Colonic mucosa (tissue), 4 donors: ENCODE measurements around the gene DPP10. TPM values are rescaled to one million over a fixed set of nuclear protein-coding genes. Genes with fewer than 3 reads are reported as not detected.

Experiments
- DNase-seq: peaks from one replicate; pipeline ENCODE4 v3.0.0-alpha.2; 2020
- H3K27ac ChIP-seq: fragments of 200-600 bp; one replicate; pipeline ENCODE4 v1.8.0; 2021
- H3K27me3 ChIP-seq: fragments of 200-600 bp; one replicate; pipeline ENCODE4 v1.8.0; 2021
- H3K36me3 ChIP-seq: fragments of 200-600 bp; one replicate; pipeline ENCODE4 v1.8.0; 2021
- H3K4me1 ChIP-seq: fragments of 200-600 bp; one replicate; pipeline ENCODE4 v1.8.0; 2021; ENCODE audit warnings: mild to moderate bottlenecking
- H3K4me3 ChIP-seq: fragments of 200-600 bp; one replicate; pipeline ENCODE4 v1.8.0; 2021
- H3K9ac ChIP-seq, 2 donors: one replicate each; pipeline ENCODE4 v1.7.0; 2013; ENCODE audit warnings: control low read depth in 2 of 2, low read depth in 2 of 2, low read length in 2 of 2
- H3K9me3 ChIP-seq: fragments of 200-600 bp; one replicate; pipeline ENCODE4 v1.8.0; 2021
- intact Hi-C: fragments of 100-400 bp; cut with DNase I; formaldehyde crosslinking; loops from one replicate; pipeline ENCODE4 v1.14.1; 2022
- total RNA-seq, 2 donors: library from RNA; stranded (reverse); fragmentation: NEBNext Ultra II Directional in 1 of 2; extraction: Animal tissue kit (Norgen Biotek cat#: 25700) in 1 of 2; gene quantifications; one replicate each; pipeline ENCODE4 v1.2.1, GENCODE V29; 2021
- TF ChIP-seq, protein P1 (sequence below): fragments of 200-600 bp; IDR thresholded peaks from one replicate; pipeline ENCODE4 v1.8.0; 2022; ENCODE audit warnings: antibody characterized with exemption, mild to moderate bottlenecking
- donor health status: healthy.
- donor health status: DM: no; HTN: no; CAD: no.
- donor health status: DM: no; HTN: no; CAD: no.

DPP10 gene
- total RNA-seq, 2 donors from 2014 or later = 6.0 to 8.1 TPM

DNA sequence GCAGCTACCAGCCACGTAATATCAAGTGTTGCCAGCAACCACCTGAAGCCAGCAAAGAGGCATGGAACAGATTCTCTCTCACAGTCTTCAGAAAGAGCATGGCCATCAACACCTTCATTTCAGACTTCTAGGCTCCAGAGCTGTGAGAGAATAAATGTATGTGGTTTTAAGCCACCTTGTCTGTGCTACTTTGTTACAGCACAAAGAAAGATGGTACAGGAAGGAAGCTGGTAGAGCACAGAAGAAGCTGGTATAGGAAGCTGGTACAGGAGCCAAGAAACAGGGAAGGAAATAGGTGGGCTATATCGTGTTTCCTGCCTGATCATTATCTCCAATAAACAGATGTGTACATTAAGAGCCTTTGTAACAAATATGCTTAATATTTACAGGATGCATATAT, 217.4 kb downstream of the DPP10 start:
- Histone ChIP-seq H3K27me3 (no peaks in the 10 kb centered on the region), H3K4me3 (no peak overlapping the region), H3K9ac (no peak overlapping the region), H3K36me3 (no peaks in the 10 kb centered on the region), H3K27ac (no peak overlapping the region), H3K4me1 (no peaks in the 10 kb centered on the region), H3K9me3 (no peaks in the 10 kb centered on the region)
- no peak for DNase-seq
- TF ChIP-seq, protein P1, sequence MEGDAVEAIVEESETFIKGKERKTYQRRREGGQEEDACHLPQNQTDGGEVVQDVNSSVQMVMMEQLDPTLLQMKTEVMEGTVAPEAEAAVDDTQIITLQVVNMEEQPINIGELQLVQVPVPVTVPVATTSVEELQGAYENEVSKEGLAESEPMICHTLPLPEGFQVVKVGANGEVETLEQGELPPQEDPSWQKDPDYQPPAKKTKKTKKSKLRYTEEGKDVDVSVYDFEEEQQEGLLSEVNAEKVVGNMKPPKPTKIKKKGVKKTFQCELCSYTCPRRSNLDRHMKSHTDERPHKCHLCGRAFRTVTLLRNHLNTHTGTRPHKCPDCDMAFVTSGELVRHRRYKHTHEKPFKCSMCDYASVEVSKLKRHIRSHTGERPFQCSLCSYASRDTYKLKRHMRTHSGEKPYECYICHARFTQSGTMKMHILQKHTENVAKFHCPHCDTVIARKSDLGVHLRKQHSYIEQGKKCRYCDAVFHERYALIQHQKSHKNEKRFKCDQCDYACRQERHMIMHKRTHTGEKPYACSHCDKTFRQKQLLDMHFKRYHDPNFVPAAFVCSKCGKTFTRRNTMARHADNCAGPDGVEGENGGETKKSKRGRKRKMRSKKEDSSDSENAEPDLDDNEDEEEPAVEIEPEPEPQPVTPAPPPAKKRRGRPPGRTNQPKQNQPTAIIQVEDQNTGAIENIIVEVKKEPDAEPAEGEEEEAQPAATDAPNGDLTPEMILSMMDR = no peak
- intact Hi-C loops = no loop called here

DNA sequence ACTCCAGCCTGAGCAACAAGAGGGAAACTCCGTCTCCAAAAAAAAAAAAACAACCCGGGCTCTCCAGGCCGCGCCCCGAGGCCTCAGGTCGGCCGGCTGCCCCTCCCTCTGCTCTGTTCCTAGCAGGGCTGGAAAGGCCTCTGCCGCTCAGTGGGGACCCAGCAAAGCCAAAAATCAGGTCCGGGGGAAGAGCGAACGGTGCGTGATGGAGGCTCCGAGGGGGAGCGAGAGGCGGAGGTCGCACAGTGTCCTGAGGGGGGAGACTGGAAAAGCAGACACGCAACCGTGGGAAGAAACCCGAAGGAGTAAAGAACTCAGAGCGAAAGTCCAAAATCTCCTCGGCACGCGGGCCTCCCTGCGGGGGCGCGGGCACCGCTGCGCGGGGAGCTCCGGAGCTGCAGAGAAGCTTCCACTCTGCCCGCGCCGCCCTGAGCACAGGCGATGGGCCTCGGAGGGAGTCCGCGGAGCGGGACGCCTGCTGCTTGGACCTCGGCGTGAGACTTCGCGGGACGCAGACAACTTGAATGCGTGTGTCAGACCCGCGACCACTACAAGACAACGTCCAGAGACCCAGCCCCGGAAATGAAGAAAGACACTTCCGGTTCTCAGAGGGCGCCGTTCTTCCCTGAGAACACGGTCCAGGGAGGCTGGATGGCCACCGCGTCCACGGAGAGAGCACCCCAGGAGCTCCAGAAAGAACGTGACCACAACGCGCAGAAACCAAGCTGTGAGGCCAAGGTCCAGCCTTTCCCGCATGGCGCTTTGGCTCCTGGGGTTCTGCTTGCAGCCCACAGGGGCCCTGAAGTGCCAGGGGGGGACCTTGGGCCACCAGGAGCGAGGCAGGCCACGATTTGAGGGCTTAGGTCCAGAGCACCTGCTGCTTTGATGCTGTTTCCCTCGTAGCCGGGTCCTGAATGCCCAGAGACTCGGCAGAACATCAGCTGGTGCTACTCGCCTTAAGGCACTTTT, 219.8 kb downstream of the DPP10 start:
- no peak overlapping the region for H3K27ac ChIP-seq
- peak; percentile 19 for DNase-seq
- H3K36me3 ChIP-seq = no peaks in the 10 kb centered on the region
- no peaks in the 10 kb centered on the region for H3K4me1 ChIP-seq
- intact Hi-C loops = no loop called here
- peak overlapping the region; percentile 38 for H3K4me3 ChIP-seq
- H3K9ac ChIP-seq = no peak overlapping the region
- TF ChIP-seq, protein P1 = no peak
- no peaks in the 10 kb centered on the region for H3K27me3 ChIP-seq
- no peaks in the 10 kb centered on the region for H3K9me3 ChIP-seq

DNA sequence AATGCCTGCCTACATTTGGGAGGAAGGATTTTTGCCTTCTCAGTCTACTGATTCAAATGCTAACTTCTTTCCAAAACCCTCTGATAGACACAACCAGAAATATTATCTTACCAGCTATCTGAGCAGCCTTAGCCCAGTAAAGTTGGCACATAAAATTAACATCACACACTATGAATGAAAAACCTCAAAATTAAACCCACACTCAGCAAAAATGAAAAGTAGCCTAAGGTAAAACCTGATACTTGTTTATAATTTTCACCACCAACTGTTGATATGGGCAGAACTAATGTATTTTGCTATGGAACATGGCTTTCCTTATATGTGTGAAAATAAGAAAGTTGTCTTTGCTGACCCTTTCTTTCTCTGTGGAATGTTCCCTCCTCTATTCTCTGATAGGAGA, 226.0 kb downstream of the DPP10 start:
- no peak for DNase-seq
- no peaks in the 10 kb centered on the region for H3K27me3 ChIP-seq
- H3K4me1 ChIP-seq = no peaks in the 10 kb centered on the region
- H3K9me3 ChIP-seq = no peaks in the 10 kb centered on the region
- H3K4me3 ChIP-seq = no peak overlapping the region
- H3K27ac ChIP-seq = no peak overlapping the region
- no peak overlapping the region for H3K9ac ChIP-seq
- intact Hi-C loops = no loop called here
- TF ChIP-seq, protein P1 = no peak
- no peaks in the 10 kb centered on the region for H3K36me3 ChIP-seq

DNA sequence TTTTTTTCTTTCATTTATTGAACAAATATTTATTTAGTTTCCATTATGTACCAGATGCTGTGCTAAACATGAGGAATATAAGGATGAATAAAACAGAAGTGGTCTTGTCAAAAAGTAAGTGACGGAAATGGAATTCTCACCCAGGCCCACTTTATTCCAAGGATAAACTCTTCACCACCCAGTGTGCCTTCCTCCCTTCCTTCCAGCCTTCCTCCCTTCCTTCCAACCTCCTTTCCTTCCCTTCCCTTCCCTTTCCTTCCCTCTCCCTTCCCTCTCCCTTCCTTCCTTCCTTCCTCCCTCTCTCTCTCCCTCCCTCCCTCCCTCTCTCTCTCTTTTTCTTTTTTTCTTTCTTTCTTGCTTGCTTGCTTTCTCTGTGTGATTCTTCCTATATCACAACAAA, 240.8 kb downstream of the DPP10 start:
- TF ChIP-seq, protein P1 = no peak
- DNase-seq = no peak
- H3K27me3 ChIP-seq = no peaks in the 10 kb centered on the region
- H3K27ac ChIP-seq = no peak overlapping the region
- H3K4me3 ChIP-seq = no peak overlapping the region
- H3K9ac ChIP-seq = no peak overlapping the region
- no peaks in the 10 kb centered on the region for H3K4me1 ChIP-seq
- intact Hi-C loops = no loop called here
- no peaks in the 10 kb centered on the region for H3K9me3 ChIP-seq
- no peaks in the 10 kb centered on the region for H3K36me3 ChIP-seq

DNA sequence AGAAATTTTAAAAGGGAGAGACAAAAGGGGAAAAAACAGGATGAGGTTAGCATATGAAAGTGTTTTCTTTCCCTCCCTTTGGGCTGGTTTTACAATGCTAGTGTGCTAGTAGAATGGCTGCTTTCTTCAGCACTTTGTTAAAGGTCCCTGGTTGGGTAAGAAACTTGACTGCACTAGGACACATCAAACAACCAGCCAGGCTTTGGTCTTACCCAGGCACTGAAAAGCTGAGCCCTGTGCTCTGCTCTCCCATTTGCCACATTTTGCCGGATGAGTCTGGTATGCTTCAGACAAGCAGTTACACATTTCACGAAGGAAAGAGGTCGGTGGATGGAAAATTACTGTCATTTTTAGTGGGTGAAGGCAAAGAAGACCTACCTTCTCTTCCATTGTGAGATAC, 242.0 kb downstream of the DPP10 start:
- no peak for DNase-seq
- Histone ChIP-seq H3K4me3 (no peak overlapping the region), H3K9ac (no peak overlapping the region), H3K9me3 (no peaks in the 10 kb centered on the region), H3K36me3 (no peaks in the 10 kb centered on the region), H3K4me1 (no peaks in the 10 kb centered on the region), H3K27me3 (no peaks in the 10 kb centered on the region), H3K27ac (no peak overlapping the region)
- intact Hi-C loops = no loop called here
- TF ChIP-seq, protein P1 = no peak
